Stimulated activated CD8-positive, alpha-beta memory T cell treated with anti-CD3 and anti-CD28 coated beads, Interleukin-2, amount 100 ng/mL, for 1 hour (primary cell): ENCODE results near the gene RBAK.
"Not testable (repeated sequence)": the region's sequence is repeated elsewhere in the genome, so short reads cannot be mapped to it uniquely, and the experiment has no call there.

Experiments used
- DNase-seq, 2 donors: peaks; one replicate each; pipeline ENCODE4 v3.0.0-alpha.2; 2020; ENCODE audit warnings: low read depth in 2 of 2

Gene RBAK

DNA sequence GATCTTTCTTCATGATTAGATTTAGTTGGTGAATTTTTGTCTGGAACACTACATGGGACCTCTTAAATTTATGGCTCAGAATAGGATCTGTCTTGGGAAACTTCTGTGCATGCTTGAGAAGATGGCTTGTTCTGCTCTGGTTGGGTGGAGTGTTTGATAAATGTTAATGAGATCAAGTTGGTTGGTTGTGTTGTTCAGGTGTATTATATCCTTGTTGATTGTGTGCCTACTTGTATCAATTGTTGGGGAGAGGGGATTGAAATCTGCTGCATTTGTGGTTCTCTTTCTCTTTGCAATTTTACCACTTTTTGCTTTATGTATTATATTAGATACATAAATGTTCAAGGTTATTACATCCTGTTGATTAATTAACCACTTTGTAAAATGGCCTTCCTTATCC is 6.1 kb downstream of the RBAK start:
- not testable (repeated sequence) for DNase-seq

- DNase-seq, result no peak
These were observed 7.5 kb downstream of the RBAK start for GRCh38 chr7:5053175-5053574.

GRCh38 chr7:5063698-5064097 is 18.0 kb downstream of the RBAK start:
- no peak for DNase-seq

GRCh38 chr7:5064391-5065106 is 18.9 kb downstream of the RBAK start:
- DNase-seq, result no peak

GRCh38 chr7:5065107-5065407 is 19.4 kb downstream of the RBAK start:
- no peak for DNase-seq

DNA sequence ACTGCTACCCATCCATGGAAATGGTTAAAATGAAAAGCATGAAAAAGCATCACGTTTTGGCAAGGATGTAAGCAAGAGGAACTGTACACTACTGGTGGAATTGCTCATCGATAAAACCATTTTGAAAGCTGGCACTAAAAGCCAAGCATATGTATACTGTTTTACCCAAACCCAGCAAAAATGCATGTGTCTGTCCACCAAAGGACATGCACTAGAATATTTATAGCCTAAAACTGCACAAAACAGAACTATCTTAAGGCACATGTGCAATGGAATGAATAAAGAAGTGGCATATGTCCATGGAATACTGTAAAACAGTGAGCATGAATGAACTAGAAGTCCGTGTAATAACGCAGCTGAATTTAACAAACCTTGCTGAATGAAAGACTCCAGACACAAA is 22.9 kb downstream of the RBAK start:
- DNase-seq, result no peak

DNA sequence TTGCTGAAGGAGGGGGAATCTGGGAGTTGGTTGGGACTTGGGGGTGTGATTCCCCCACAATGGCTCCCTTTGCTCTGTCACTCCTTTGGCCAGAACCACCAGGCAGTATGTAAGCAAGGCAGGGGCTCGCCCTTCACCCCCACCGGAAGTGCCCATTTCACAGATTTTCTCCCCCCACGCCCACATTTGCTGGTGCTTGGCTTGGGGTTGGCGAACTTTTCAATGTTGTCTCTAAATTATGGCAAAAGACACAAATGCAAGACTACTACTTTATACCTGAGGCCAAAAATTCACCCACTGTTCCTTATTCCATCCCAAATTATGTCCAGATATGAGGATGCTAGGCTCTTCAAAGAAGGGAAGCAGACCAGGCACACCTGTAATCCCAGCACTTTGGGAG is 24.5 kb downstream of the RBAK start:
- no peak for DNase-seq

DNA sequence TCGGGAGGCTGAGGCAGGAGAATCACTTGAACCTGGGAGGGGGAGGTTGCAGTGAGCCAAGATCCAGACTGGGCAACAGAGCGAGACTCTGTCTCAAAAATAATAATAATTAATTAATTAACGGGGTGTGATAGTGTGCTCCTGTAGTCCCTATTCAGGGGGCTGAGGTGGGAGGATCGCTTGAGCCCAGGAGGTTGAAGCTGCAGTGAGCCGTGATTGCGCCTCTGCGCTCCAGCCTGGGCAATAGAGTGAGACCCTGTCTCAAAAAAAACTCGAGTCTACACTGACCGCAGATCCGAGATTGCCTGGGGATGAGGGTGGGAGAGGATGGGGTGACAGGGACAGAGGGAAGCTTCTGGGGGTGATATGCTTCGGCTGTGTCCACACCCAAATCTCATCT is 29.5 kb downstream of the RBAK start:
- not testable (repeated sequence) for DNase-seq

DNA sequence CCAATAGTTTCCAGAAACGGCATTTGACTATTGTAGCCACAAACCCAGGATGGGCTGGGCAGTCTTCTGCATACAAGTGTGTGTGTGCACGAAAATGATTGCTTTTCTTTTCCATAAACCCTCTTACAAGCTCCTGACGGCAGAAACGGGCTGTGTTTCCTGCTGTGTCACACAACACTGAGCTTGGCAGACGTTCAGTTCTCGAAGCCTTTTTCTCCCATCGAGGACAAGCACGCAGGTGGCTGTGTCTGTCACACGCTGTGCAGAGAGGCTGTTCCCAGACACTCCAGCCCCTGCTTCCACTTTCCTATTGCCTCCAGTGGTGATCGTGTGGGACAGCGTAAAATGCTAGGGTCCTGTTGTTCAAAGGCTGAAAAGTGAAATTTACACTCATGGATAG is 32.1 kb downstream of the RBAK start:
- DNase-seq, result no peak

GRCh38 chr7:5082806-5083205 is 37.1 kb downstream of the RBAK start:
- no peak for DNase-seq

DNA sequence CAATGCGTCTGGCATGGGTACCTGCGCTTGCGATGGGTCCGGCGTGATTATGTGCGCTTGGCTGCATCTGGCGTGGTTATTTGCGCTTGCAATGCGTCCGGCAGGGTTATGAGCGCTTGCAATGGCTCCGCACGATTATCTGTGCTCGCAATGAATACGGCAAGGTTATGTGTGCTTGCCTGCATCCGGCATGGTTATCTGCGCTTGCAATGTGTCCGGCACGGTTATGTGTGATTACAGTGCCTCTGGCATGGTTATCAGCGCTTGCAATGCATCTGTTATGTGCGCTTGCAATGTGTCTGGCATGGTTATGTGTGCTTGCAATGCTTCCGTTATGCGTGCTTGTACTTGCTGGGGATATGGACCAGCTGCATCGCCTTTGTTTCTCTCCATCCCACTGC is 37.7 kb downstream of the RBAK start:
- no peak for DNase-seq

DNA sequence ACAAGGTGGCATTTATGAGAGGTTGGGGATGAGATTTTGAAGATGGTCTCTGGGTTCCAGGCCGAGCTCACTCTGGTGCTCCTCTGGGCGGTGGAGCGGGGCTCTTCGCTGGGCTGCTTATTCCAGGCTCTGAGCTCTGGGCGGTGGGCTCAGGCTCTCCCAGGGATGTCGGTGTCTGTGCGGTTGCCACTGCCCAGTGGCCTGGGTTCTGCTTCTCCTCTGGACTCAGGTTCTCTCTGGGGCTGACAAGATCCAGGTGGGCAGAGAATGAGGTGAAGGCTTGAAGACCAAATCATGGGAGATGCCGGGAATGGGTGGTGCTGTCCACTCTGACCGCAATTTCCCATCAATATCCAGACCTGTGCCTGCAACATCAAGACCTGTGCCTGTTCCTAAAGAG is 40.6 kb downstream of the RBAK start:
- no peak for DNase-seq

GRCh38 chr7:5088228-5088833 is 42.7 kb downstream of the RBAK start:
- not testable (repeated sequence) for DNase-seq

- no peak for DNase-seq
These were observed 43.2 kb downstream of the RBAK start for GRCh38 chr7:5088906-5089305.

DNA sequence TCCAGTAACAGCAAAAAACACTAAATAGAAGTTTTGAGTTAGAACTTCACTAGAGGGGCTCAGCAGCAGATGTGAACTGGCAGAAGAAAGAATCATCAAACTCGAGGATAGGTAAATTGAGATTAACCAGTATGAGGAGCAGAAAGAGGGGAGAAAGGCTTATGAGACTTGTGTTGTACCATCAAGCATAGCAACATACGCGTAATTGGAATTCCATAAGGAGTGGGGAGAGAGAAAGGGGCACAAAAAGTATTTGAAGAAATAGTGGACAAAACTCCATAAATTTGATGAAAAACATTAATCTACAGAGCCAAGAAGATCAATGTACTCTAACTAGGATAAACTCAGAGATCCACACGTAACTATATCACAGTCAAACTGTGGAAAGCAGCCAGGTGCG is 48.3 kb downstream of the RBAK start:
- DNase-seq, result no peak

DNA sequence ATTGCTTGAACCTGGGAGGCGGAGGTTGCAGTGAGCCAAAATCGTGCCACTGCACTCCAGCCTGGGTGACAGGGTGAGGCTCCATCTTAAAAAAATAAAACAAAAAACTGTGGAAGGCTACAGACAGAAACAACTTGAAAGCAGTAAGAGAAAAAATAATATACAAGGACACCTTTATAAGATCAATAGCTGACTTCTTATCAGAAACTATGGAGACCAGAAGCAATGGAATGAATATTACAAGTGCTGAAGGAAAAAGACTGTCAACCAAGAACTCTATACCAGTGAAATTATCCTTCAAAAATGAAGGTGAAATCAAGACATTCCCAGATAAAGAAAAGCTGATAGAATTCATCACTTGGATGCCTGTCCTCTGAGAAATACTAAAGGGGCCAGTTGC is 49.0 kb downstream of the RBAK start:
- no peak for DNase-seq

- DNase-seq, result no peak
These were observed 70.7 kb downstream of the RBAK start for GRCh38 chr7:5116359-5116758.

- no peak for DNase-seq
These were observed 71.7 kb downstream of the RBAK start for GRCh38 chr7:5117095-5117970.
